Activated T-cell treated with anti-CD3 and anti-CD28 coated beads, Interleukin-2, amount 50 U/mL, for 4 hours (primary cell): Measurements from ENCODE around the gene SNX5. TPM values are rescaled to one million over a fixed set of nuclear protein-coding genes. Genes with fewer than 3 reads are reported as not detected.

Experiments used
- ATAC-seq, 2 donors: fragments of 200-7000 bp; cut with Tn5 transposase; one replicate each; pipeline ENCODE4 v1.10.0; 2021
- DNase-seq: peaks from one replicate; pipeline ENCODE4 v3.0.0-alpha.2; 2020
- H3K27me3 Mint-ChIP-seq: one replicate; pipeline ENCODE4 v1.8.0; 2021; ENCODE audit warnings: low read depth, mixed read lengths
- H3K36me3 Mint-ChIP-seq: one replicate; pipeline ENCODE4 v1.8.0; 2022; ENCODE audit warnings: mixed read lengths; ENCODE audit not compliant: insufficient read depth
- H3K4me1 Mint-ChIP-seq: one replicate; pipeline ENCODE4 v1.8.0; 2021; ENCODE audit warnings: low read depth, mixed read lengths
- H3K4me3 Mint-ChIP-seq: one replicate; pipeline ENCODE4 v1.8.0; 2021; ENCODE audit warnings: mild to moderate bottlenecking, moderate library complexity, mixed read lengths
- H3K9me3 Mint-ChIP-seq: one replicate; pipeline ENCODE4 v1.8.0; 2021; ENCODE audit warnings: mixed read lengths
- total RNA-seq, 3 donors: library from RNA; stranded (reverse); gene quantifications; one replicate each; pipeline ENCODE4 v1.2.1, GENCODE V29; 2021

The SNX5 gene
- total RNA-seq, 3 donors from 2014 or later: 148 to 177 (median 168) TPM

DNA sequence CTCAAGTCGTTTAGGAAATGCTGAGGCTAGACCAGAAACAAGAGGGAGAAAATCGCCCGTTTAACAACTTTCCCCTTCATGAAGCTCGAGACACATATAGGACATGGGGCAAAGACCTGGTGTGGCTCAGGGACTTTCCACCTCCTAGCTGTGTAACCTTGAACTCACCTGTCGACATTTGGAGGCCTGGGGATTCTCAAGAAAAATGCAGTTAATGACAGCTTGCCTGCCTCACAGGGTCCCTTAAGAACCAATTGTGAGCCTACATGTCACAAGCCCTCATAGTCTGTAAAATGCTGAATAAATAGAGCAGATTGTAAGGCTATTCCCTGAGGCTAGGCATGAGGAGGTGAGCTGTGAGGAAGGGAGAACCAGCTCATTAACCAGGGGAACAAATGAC lies 35.3 kb upstream of the SNX5 start:
- Mint-ChIP-seq H3K27me3 (no peaks in the 10 kb centered on the region), H3K4me1 (no peaks in the 10 kb centered on the region), H3K4me3 (no peak overlapping the region), H3K36me3 (no peaks in the 10 kb centered on the region), H3K9me3 (no peaks in the 10 kb centered on the region)
- DNase-seq: no peak
- no peak for ATAC-seq

DNA sequence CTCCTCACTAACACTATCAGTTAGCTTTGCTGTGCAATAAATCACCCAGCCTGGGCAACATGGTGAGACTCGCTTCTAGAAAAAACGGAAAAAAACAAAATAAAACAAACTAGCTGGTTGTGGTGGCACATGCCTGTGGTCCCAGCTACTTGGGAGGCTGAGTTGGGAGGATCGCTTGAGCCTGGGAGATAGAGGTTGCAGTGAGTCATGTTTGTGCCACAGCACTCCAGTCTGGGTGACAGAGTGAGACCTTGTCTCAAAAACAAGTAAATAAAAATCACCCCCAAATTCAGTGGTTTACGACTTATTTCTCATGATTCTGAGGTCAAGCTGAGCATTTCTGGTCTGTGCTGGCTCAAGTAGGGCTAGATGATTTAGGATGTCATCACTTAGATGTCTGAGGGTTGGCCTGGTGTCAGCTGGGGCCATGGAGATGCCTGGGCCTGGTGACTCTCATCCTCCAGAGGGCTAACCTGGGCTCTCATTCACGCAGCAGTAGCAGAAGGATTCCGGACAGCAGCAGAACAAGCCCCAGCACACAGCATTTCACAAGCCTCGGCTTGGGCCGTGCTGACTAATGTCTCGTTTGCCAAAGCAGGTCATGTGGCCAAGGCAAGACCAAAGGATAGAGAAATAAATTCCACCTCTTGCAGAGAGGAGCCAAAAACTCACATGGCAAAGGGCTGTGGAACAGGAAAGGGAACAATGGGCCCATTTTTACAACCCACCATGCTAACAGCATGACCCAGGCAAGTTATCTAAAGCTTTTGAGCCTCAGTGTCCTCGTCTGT lies 32.7 kb upstream of the SNX5 start:
- Mint-ChIP-seq H3K36me3 (no peaks in the 10 kb centered on the region), H3K4me1 (peaks cover 1% of the 10 kb centered on the region)

DNA sequence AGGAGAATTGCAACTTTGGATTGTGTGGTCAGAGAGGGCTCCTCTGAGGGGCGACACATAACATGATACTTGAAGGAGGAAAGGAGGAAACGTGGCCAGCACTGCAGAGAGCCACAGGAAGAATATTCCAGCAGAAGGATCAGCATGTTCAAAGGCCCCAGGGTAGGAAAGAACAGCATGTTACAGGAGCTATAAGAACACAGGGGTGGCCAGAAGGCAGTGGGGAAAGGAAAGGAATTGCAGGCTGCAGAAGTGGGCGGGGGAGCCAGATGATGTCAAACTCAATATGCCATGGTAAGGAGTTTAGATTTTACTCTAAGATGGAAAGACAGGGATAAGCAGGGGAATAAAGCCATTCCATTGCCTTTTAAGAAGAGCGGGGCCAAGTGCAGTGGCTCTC lies 31.0 kb upstream of the SNX5 start:
- no peak for DNase-seq
- H3K9me3 Mint-ChIP-seq: no peaks in the 10 kb centered on the region
- H3K27me3 Mint-ChIP-seq: no peaks in the 10 kb centered on the region
- ATAC-seq: no peak
- peaks cover 7% of the 10 kb centered on the region for H3K4me1 Mint-ChIP-seq
- H3K36me3 Mint-ChIP-seq: no peaks in the 10 kb centered on the region
- no peak overlapping the region for H3K4me3 Mint-ChIP-seq

More for the DNA sequence above, 32.7 kb upstream of the SNX5 start:
- no peak for DNase-seq
- no peak for ATAC-seq
- Mint-ChIP-seq H3K4me3 (no peak overlapping the region), H3K27me3 (no peaks in the 10 kb centered on the region), H3K9me3 (no peaks in the 10 kb centered on the region)

DNA sequence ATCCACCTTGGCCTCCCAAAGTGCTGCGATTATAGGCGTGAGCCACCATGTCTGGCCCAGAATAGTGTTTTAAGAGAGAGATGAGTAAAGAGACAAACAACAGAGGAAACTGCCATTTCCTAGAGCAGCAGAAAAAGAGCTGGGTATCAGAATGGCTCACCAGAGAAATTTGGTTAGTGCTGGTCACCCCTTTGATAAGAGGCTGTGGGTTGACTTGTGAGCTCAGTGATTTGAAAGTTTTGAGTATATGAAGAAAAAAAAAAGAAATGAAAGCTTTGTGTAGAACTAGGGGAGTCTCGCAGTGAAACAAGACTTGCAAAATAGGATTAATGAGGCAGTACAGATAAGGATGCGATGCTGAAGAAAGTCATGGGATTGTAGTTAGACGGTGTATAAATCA lies 29.9 kb upstream of the SNX5 start:
- Mint-ChIP-seq H3K4me3 (no peak overlapping the region), H3K4me1 (peaks cover 9% of the 10 kb centered on the region), H3K36me3 (no peaks in the 10 kb centered on the region), H3K27me3 (no peaks in the 10 kb centered on the region), H3K9me3 (no peaks in the 10 kb centered on the region)
- ATAC-seq (no peak), DNase-seq (no peak)

DNA sequence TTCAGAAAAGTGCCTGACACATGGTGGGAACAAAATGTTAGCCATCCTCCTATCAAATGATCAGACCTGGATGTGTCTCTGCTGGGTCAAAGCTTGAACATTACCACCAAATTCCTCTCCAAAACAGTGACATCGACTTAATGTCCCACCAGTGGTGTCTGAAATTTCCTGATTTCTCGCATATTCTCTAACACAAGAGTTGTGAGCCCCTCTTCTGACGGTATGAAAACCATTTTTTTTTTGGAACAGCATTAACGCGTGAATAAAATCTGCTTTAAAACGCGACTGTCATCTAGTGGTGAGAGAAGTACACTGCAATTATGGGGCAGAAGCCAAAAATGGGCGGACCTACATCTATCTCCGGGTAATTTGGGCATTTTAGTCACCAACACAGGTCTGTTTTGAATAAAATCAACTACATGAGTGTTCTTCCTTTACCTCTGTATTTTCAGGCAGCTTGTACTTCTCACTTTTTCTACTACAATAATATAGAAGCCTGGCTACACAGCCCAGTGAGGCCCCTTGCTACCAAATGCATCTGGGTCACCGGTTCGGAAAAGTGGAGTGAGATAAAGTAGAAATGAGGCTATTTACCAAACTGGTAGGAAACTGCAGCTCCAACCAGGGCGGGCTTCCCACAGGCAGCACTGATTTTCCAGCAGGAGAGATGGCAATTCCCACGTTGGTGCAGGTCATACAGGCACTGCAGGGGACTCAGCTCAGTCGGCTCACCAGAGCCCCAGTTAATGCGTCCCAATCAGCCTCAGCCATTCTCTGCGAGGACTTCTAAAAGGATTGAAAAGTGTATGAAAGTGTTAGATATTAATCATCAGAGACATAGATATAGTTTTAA lies 27.6 kb upstream of the SNX5 start:
- no peaks in the 10 kb centered on the region for H3K9me3 Mint-ChIP-seq
- H3K4me1 Mint-ChIP-seq: peaks cover 24% of the 10 kb centered on the region
- peak; percentile 57 to 74 for ATAC-seq
- no peaks in the 10 kb centered on the region for H3K27me3 Mint-ChIP-seq
- H3K4me3 Mint-ChIP-seq: no peak overlapping the region
- H3K36me3 Mint-ChIP-seq: no peaks in the 10 kb centered on the region
- peak; percentile 10 for DNase-seq

DNA sequence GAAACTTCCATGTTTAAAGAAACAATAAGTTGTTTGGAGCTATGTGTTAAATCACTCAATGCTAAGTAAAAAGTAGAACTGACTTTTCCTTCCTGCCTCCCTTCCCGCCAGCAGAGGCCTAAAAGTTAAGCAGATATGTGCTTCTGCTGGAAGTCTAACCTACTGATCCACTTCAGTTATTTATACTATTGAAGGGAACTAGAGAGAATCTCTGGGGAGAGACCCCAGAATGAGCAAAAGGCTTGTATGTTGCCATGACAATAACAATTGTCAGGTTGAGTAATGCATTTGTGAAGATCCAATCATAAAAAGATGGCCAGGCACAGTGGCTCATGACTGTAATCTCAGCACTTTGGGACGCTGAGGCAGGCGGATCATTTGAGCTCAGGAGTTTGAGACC lies 25.0 kb upstream of the SNX5 start:
- Mint-ChIP-seq H3K36me3 (peaks cover 7% of the 10 kb centered on the region), H3K27me3 (no peaks in the 10 kb centered on the region), H3K4me1 (peaks cover 24% of the 10 kb centered on the region), H3K4me3 (no peak overlapping the region), H3K9me3 (no peaks in the 10 kb centered on the region)
- ATAC-seq (no peak), DNase-seq (no peak)

DNA sequence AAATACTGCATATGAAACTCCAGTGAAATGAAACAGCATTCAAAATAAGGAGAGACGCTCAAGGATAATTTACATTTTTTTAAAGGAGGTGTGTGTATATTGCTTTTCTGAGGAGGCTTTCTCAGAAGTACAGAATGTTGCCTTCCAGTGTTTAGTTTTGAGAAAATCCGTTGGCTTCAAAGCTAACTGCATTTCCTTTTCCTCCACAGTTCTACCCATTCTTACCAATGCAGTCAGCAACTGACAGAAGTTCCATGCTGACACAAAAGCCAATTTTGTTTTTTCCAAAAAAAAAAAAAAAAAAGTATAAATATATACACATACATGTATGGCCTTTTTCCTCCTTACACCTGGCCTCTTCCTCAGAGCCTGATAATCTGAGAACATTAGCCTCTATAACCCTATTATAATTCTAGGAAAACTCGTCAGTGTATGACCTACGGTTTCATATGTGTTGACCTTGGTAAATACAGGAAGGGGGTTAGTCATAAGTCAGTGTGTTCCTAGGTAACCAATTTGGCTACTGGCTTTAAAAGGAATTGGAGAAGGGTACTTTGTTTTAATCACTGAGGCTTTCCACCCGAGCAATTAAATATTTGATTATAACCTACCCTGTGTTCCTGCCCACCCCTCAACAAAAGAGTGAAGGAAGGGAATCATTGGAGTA lies 24.4 kb upstream of the SNX5 start:
- Mint-ChIP-seq H3K36me3 (peaks cover 9% of the 10 kb centered on the region), H3K27me3 (no peaks in the 10 kb centered on the region), H3K4me3 (no peak overlapping the region), H3K9me3 (no peaks in the 10 kb centered on the region), H3K4me1 (peaks cover 29% of the 10 kb centered on the region)
- ATAC-seq (no peak), DNase-seq (no peak)

- H3K9me3 Mint-ChIP-seq: no peaks in the 10 kb centered on the region
- ATAC-seq (peak; percentile 72 to 80), DNase-seq (no peak)
- peaks cover 35% of the 10 kb centered on the region for H3K4me1 Mint-ChIP-seq
- peak overlapping the region; percentile 33 for H3K4me3 Mint-ChIP-seq
- peaks cover 14% of the 10 kb centered on the region for H3K36me3 Mint-ChIP-seq
- no peaks in the 10 kb centered on the region for H3K27me3 Mint-ChIP-seq
Observed at GRCh38 chr20:17992224-17992637, 23.6 kb upstream of the SNX5 start.

DNA sequence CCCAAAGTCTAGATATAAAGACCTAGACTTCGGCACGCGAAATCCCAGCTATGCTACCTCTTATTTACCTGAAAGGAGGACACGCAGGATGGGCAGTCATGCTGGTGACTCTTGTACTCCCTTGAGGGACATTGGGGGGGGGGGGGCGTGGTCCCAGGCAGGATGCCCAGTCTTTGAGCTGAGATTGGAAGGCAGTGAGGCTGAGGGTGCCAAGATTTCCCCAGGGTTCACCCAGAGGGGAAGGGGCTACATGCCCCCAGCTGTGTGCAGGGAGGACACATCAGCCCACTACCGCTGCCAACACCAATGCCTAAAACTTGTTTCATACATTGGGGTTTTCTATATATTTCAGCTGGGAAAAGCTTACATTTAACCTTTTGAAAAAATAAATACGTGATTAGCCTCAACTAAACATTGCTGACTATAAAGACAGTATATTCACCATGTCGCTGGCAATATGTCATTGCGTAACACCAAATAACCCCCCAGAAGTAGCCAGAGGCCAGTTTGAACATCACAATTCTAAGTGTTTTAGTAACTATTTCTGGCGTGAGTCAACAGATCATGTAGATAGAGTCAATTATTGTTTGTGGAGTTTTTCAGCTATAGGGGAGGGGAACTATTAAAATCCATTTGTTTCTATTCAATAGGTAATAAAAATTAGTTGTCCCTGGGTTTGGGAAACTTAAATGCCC lies 21.8 kb upstream of the SNX5 start:
- no peaks in the 10 kb centered on the region for H3K9me3 Mint-ChIP-seq
- DNase-seq (no peak), ATAC-seq (no peak)
- no peaks in the 10 kb centered on the region for H3K27me3 Mint-ChIP-seq
- H3K4me3 Mint-ChIP-seq: no peak overlapping the region
- H3K36me3 Mint-ChIP-seq: peaks cover 14% of the 10 kb centered on the region
- peaks cover 28% of the 10 kb centered on the region for H3K4me1 Mint-ChIP-seq

DNA sequence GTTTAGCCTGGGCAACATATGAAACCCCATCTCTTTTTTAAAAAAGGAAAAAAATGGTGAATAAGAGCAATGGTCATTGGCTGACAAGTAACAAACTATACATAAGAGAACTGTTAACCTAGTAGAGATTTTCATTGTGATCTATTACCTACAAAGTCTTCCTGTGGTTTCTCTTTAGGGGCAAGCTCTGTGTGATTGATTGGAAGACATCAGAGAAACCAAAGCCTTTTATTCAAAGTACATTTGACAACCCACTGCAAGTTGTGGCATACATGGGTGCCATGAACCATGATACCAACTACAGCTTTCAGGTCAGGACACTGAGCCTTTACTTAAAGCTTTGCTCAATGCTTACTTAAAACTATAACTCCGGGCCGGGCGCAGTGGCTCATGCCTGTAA lies 19.4 kb upstream of the SNX5 start:
- H3K4me3 Mint-ChIP-seq: no peak overlapping the region
- H3K36me3 Mint-ChIP-seq: peaks cover 14% of the 10 kb centered on the region
- no peaks in the 10 kb centered on the region for H3K9me3 Mint-ChIP-seq
- H3K4me1 Mint-ChIP-seq: peaks cover 24% of the 10 kb centered on the region
- ATAC-seq: no peak
- DNase-seq: no peak
- no peaks in the 10 kb centered on the region for H3K27me3 Mint-ChIP-seq

DNA sequence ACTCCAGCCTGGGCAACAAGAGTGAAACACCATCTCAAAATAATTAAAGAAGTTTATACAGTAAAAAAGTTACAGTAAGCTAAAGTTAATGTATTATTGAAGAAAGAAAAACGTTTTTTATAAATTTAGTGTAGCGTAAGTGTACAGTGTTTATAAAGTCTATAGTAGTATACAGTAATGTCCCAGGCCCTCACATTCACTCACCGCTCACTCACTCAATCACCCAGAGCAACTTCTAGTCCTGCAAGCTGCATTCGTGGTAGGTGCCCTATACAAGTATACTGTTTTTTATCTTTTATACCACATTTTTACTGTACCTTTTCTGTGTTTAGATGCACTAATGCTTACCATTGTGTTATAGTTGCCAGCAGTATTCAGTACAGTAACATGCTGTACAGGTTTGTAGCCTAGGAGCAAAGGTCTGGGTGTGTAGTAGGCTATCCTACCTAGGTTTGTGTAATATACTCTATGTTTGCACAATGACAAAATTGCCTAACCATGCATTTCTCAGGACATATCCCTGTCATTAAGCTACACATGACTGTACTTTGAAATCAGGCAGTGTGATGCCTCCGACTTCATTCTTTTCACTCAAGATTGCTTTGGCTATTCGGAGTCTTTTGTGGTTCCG lies 16.9 kb upstream of the SNX5 start:
- Mint-ChIP-seq H3K36me3 (peaks cover 15% of the 10 kb centered on the region), H3K4me3 (no peak overlapping the region), H3K4me1 (peaks cover 13% of the 10 kb centered on the region), H3K27me3 (no peaks in the 10 kb centered on the region), H3K9me3 (no peaks in the 10 kb centered on the region)
- ATAC-seq: no peak
- DNase-seq: no peak

DNA sequence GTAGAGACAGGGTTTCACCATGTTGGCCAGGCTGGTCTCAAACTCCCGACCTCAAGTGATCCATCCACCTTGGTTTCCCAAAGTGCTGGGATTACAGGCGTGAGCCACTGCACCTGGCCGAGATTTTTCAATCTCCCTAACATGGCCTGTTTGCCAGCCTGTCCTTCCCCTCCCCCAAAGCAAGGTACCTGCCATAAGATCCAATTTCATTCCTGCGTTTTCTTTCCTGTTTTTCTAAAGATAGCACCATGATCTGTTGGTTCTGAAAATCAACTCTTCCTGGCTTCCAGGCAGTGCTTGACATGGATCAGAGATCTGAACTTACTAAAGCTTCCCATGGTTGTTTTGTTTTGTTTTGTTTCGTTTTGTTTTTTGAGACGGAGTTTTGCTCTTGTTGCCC lies 7.7 kb upstream of the SNX5 start:
- no peaks in the 10 kb centered on the region for H3K9me3 Mint-ChIP-seq
- no peaks in the 10 kb centered on the region for H3K27me3 Mint-ChIP-seq
- H3K4me3 Mint-ChIP-seq: no peak overlapping the region
- H3K36me3 Mint-ChIP-seq: peaks cover 13% of the 10 kb centered on the region
- DNase-seq (no peak), ATAC-seq (no peak)
- H3K4me1 Mint-ChIP-seq: peaks cover 30% of the 10 kb centered on the region

- ATAC-seq: no peak
- Mint-ChIP-seq H3K27me3 (no peaks in the 10 kb centered on the region), H3K36me3 (peaks cover 17% of the 10 kb centered on the region), H3K4me3 (peak overlapping the region; percentile 95), H3K4me1 (peaks cover 47% of the 10 kb centered on the region), H3K9me3 (no peaks in the 10 kb centered on the region)
- no peak for DNase-seq
Observed at GRCh38 chr20:17972121-17972520, 3.5 kb upstream of the SNX5 start.
